Adrenal gland (tissue), 12 donors: ENCODE measurements around the gene ALOX15. TPM values are rescaled to one million over a fixed set of nuclear protein-coding genes. Genes with fewer than 3 reads are reported as not detected.

Experiments
- DNase-seq, 7 donors: peaks; one replicate each; pipeline ENCODE4 v3.0.0-alpha.2; 2019 to 2020
- H3K27ac ChIP-seq, 5 donors: fragments of 200-600 bp; sonication (generic) in 4 of 5; 1 replicate in 3 of 5; 2 replicates in 2 of 5; pipeline versions ENCODE4 v1.5.1 to v1.8.0; 2016 to 2020; ENCODE audit warnings: mild to moderate bottlenecking in 1 of 5
- H3K27me3 ChIP-seq: fragments of 200-600 bp; 2 replicates; pipeline ENCODE4 v1.8.0; 2021
- H3K36me3 ChIP-seq, 2 donors: fragments of 200-600 bp; replicated peaks in 1 of 2; 1 replicate in 1 of 2; 2 replicates in 1 of 2; pipeline versions ENCODE4 v1.5.1 to v1.8.0; 2018 to 2022
- H3K4me1 ChIP-seq, 2 donors: fragments of 200-600 bp; replicated peaks in 1 of 2; 1 replicate in 1 of 2; 2 replicates in 1 of 2; pipeline versions ENCODE4 v1.5.1 to v1.8.0; 2018 to 2021
- H3K4me3 ChIP-seq, 4 donors: fragments of 200-600 bp; sonication (generic) in 3 of 4; one replicate each; pipeline ENCODE4 v1.5.1; 2016 to 2018
- H3K9me3 ChIP-seq, 3 donors: fragments of 200-600 bp; sonication (generic) in 1 of 3; replicated peaks in 1 of 3; 1 replicate in 2 of 3; 2 replicates in 1 of 3; pipeline versions ENCODE4 v1.5.1 to v1.8.0; 2016 to 2021
- CTCF ChIP-seq, 6 experiments: fragments of 450-650 bp in 4 of 6; fragments of 200-600 bp in 2 of 6; sonication (generic) in 1 of 6; IDR thresholded peaks; 1 replicate in 5 of 6; 2 replicates in 1 of 6; pipeline versions ENCODE4 v1.5.1 to v1.8.0; 2016 to 2021; ENCODE audit warnings: antibody characterized with exemption in 6 of 6, mild to moderate bottlenecking in 2 of 6, moderate library complexity in 1 of 6
- POLR2A ChIP-seq, 2 donors: fragments of 450-650 bp; IDR thresholded peaks; one replicate each; pipeline ENCODE4 v1.6.1; 2017; ENCODE audit warnings: antibody characterized with exemption in 2 of 2, mild to moderate bottlenecking in 2 of 2, moderate library complexity in 1 of 2
- WGBS, 4 donors: extraction: QIAGEN DNeasy Blood & Tissue Kit in 2 of 4; methylation state at CpG; one replicate each; pipeline versions ENCODE4 v1.1.5 to v1.1.7; 2013 to 2017; 5-methylcytosine and 5-hydroxymethylcytosine counted together
- intact Hi-C, 2 donors: fragments of 100-400 bp; cut with DNase I; formaldehyde crosslinking; loops; one replicate each; pipeline versions ENCODE4 v1.14.1 to v1.15.0; 2022 to 2023
- polyA plus RNA-seq, 3 donors: library from polyadenylated mRNA; stranded (reverse); fragments of 200-250 nt in 2 of 3; fragments of 350-450 nt in 1 of 3; fragmentation: Illumina TruSeq in 1 of 3; extraction: RNeasy Lipid Tissue Mini Kit (QIAGEN cat#74804) in 1 of 3; gene quantifications; one replicate each; pipeline ENCODE4 v1.2.3, GENCODE V29; 2013 to 2014
- small RNA-seq, 2 donors: library from RNA; depleted of rRNA; stranded (forward); fragments of <200 nt; gene quantifications; one replicate each; pipeline ENCODE3, GENCODE V24; 2016
- total RNA-seq, 9 donors: library from RNA; depleted of rRNA in 4 of 9; stranded (reverse); fragments of >200 nt in 4 of 9; fragments of 120-200 nt in 1 of 9; fragmentation: NEBNext Ultra II Directional in 1 of 9; extraction: Animal tissue kit (Norgen Biotek cat#: 25700) in 1 of 9; gene quantifications; one replicate each; pipeline versions ENCODE4 v1.1.0 to v1.2.4, GENCODE V29; 2013 to 2023
- donor health status: healthy with polysubstance abuse.
- donor health status: Bipolar disorder and iron deficiency.
- donor health status: DM: yes; HTN: yes; CAD: no.
- donor health status: DM: no; HTN: no; CAD: no.
- donor health status: DM: no; HTN: no; CAD: no.
- donor health status: DM: yes; HTN: yes; CAD: no.

ALOX15 gene
- total and polyA plus RNA-seq, 12 donors, result 0.08 to 0.56 (median 0.22) TPM; not detected in 9

DNA sequence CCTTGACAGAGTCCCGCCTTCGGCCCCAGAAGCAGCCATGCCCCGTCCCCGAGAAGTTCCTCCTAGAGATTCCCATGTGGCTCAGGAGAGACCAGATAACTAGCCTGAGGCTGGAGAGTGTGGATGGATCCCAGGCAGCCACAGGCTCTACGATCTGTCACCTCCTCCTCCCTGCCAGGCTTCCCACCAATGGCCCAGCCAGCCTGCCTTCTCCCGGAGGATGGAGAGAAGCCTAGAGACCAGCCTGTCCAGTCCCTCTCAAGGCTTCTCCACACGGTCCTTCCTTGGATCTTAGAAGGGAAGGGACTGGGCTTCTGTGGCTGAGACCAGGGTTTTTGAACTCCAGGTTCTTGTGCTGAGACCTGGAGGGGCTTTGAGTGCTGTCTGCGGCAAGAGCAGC lies 58.8 kb downstream of the ALOX15 start:
- Histone ChIP-seq H3K36me3 (no peaks in the 10 kb centered on the region), H3K4me1 (peaks cover 6 to 9% of the 10 kb centered on the region in 2 donors), H3K27ac (no peak overlapping the region), H3K4me3 (no peak overlapping the region), H3K27me3 (peaks cover 35% of the 10 kb centered on the region), H3K9me3 (no peaks in the 10 kb centered on the region)
- intact Hi-C loops, result no loop called here
- WGBS, 4 donors, result 76 to 82% (median 81%) methylated on average over 3 to 8 of the region's 8 CpGs
- no peak for DNase-seq
- no peak for TF ChIP-seq CTCF (IDR thresholded peaks at IDR 0.05)
- no peak for TF ChIP-seq POLR2A (IDR thresholded peaks at IDR 0.05)

GRCh38 chr17:4582101-4582501 lies 59.4 kb downstream of the ALOX15 start:
- TF ChIP-seq POLR2A (IDR thresholded peaks at IDR 0.05) (no peak), CTCF (IDR thresholded peaks at IDR 0.05) (no peak)
- DNase-seq, result no peak
- intact Hi-C loops, result no loop called here
- H3K9me3 ChIP-seq, result no peaks in the 10 kb centered on the region
- WGBS, 4 donors, result 56 to 62% (median 59%) methylated on average over 3 to 7 of the region's 7 CpGs
- H3K27me3 ChIP-seq, result peaks cover 35% of the 10 kb centered on the region
- no peaks in the 10 kb centered on the region for H3K36me3 ChIP-seq
- H3K27ac ChIP-seq, result no peak overlapping the region
- peaks cover 6 to 9% of the 10 kb centered on the region in 2 donors for H3K4me1 ChIP-seq
- no peak overlapping the region for H3K4me3 ChIP-seq

Small RNA genes within 50 kb of the gene (small RNA-seq; reads per million reads assigned to genes)
- 0 reads per million in 2 donors for gene RNU6-955P

Other genes starting within 250 kb of the ALOX15 start
- gene SPNS3, start 207.7 kb downstream of the ALOX15 start, total RNA-seq, result 10 to 100 TPM in 2 of 9 donors, 1 to 10 TPM in 6, under 1 TPM in 1; 0.33 to 10.5 (median 5.0) TPM
- 1 to 10 TPM in 2 of 3 donors, under 1 TPM in 1; 0.53 to 3.8 (median 2.6) TPM for gene SPNS3, start 207.7 kb downstream of the ALOX15 start, polyA plus RNA-seq
- gene SPNS2, start 142.8 kb downstream of the ALOX15 start, total RNA-seq, result 10 to 100 TPM in 1 of 9 donors, 1 to 10 TPM in 8; 1.4 to 15.1 (median 7.5) TPM
- gene SPNS2, start 142.8 kb downstream of the ALOX15 start, polyA plus RNA-seq, result 10 to 100 TPM in 2 of 3 donors, under 1 TPM in 1; 0.90 to 25.1 (median 10.4) TPM
- 10 to 100 TPM; 17.9 to 65.5 (median 42.2) TPM for gene MYBBP1A, start 86.3 kb downstream of the ALOX15 start, total RNA-seq
- 10 to 100 TPM; 19.0 to 62.3 (median 46.8) TPM for gene MYBBP1A, start 86.3 kb downstream of the ALOX15 start, polyA plus RNA-seq
- gene GGT6, start 81.1 kb downstream of the ALOX15 start, total RNA-seq, result 1 to 10 TPM in 6 of 9 donors, under 1 TPM in 3; 0.06 to 4.2 (median 1.5) TPM
- under 1 TPM; 0.32 to 0.40 (median 0.34) TPM for gene GGT6, start 81.1 kb downstream of the ALOX15 start, polyA plus RNA-seq
- under 1 TPM in 5 of 9 donors, not detected in 4; 0.11 to 0.94 (median 0.17) TPM for gene SMTNL2, start 57.1 kb downstream of the ALOX15 start, total RNA-seq
- under 1 TPM in 2 of 3 donors, not detected in 1; 0.16 to 0.24 TPM for gene SMTNL2, start 57.1 kb downstream of the ALOX15 start, polyA plus RNA-seq
- 10 to 100 TPM in 8 of 9 donors, 1 to 10 TPM in 1; 8.4 to 63.7 (median 30.0) TPM for gene PELP1, start 62.5 kb upstream of the ALOX15 start, total RNA-seq
- 10 to 100 TPM; 15.0 to 87.8 (median 60.9) TPM for gene PELP1, start 62.5 kb upstream of the ALOX15 start, polyA plus RNA-seq
- gene ARRB2, start 69.0 kb upstream of the ALOX15 start, total RNA-seq, result 10 to 100 TPM; 14.6 to 99.1 (median 55.0) TPM
- gene ARRB2, start 69.0 kb upstream of the ALOX15 start, polyA plus RNA-seq, result 100 to 1,000 TPM in 1 of 3 donors, 10 to 100 TPM in 2; 35.9 to 130 (median 68.9) TPM
- gene MED11, start 89.8 kb upstream of the ALOX15 start, total RNA-seq, result 10 to 100 TPM; 27.4 to 63.9 (median 45.0) TPM
- gene MED11, start 89.8 kb upstream of the ALOX15 start, polyA plus RNA-seq, result 10 to 100 TPM; 53.7 to 80.5 (median 70.1) TPM
- gene ZMYND15, start 98.2 kb upstream of the ALOX15 start, total RNA-seq, result 1 to 10 TPM in 6 of 9 donors, under 1 TPM in 3; 0.18 to 3.2 (median 1.5) TPM
- gene ZMYND15, start 98.2 kb upstream of the ALOX15 start, polyA plus RNA-seq, result 1 to 10 TPM in 2 of 3 donors, under 1 TPM in 1; 0.93 to 8.4 (median 3.3) TPM
- 10 to 100 TPM in 8 of 9 donors, 1 to 10 TPM in 1; 2.4 to 50.1 (median 38.2) TPM for gene CXCL16, start 98.2 kb upstream of the ALOX15 start, total RNA-seq
- 10 to 100 TPM; 19.3 to 45.9 (median 28.8) TPM for gene CXCL16, start 98.2 kb upstream of the ALOX15 start, polyA plus RNA-seq
- under 1 TPM in 2 of 9 donors, not detected in 7; 0.32 to 0.55 TPM for gene TM4SF5, start 130.2 kb upstream of the ALOX15 start, total RNA-seq
- under 1 TPM in 1 of 3 donors, not detected in 2; 0.17 TPM for gene TM4SF5, start 130.2 kb upstream of the ALOX15 start, polyA plus RNA-seq
- 1 to 10 TPM in 8 of 9 donors, under 1 TPM in 1; 0.50 to 6.9 (median 4.2) TPM for gene VMO1, start 144.7 kb upstream of the ALOX15 start, total RNA-seq
- gene VMO1, start 144.7 kb upstream of the ALOX15 start, polyA plus RNA-seq, result 1 to 10 TPM in 2 of 3 donors, not detected in 1; 5.1 to 9.6 TPM
- gene GLTPD2, start 147.3 kb upstream of the ALOX15 start, total RNA-seq, result not detected
- not detected for gene GLTPD2, start 147.3 kb upstream of the ALOX15 start, polyA plus RNA-seq
- gene PSMB6, start 154.5 kb upstream of the ALOX15 start, total RNA-seq, result 100 to 1,000 TPM; 112 to 281 (median 150) TPM
- gene PSMB6, start 154.5 kb upstream of the ALOX15 start, polyA plus RNA-seq, result 100 to 1,000 TPM in 2 of 3 donors, 10 to 100 TPM in 1; 70.5 to 227 (median 138) TPM
- 10 to 100 TPM in 7 of 9 donors, 1 to 10 TPM in 2; 5.9 to 27.1 (median 16.4) TPM for gene PLD2, start 165.5 kb upstream of the ALOX15 start, total RNA-seq
- 10 to 100 TPM in 2 of 3 donors, 1 to 10 TPM in 1; 4.1 to 34.8 (median 19.5) TPM for gene PLD2, start 165.5 kb upstream of the ALOX15 start, polyA plus RNA-seq
- 100 to 1,000 TPM in 1 of 9 donors, 10 to 100 TPM in 8; 21.5 to 130 (median 51.7) TPM for gene MINK1, start 191.7 kb upstream of the ALOX15 start, total RNA-seq
- gene MINK1, start 191.7 kb upstream of the ALOX15 start, polyA plus RNA-seq, result 100 to 1,000 TPM in 1 of 3 donors, 10 to 100 TPM in 2; 35.1 to 135 (median 41.0) TPM